ENCODE data around the gene NXPE1. TPM values are rescaled to one million over a fixed set of nuclear protein-coding genes. Genes with fewer than 3 reads are reported as not detected.

NXPE1 gene
- total RNA-seq, 4 donors from 2014 or later = not detected

- ATAC-seq = no peak
- no peaks in the 10 kb centered on the region for H3K4me1 ChIP-seq
- H3K4me3 ChIP-seq = no peak overlapping the region
- H3K9me3 ChIP-seq = no peaks in the 10 kb centered on the region
- 67% methylated on average over 1 of the region's 1 CpG; no CpG with 5 or more reads in 1 of the 2 donors for WGBS, 2 donors (ENCODE audit: low coverage in 1 of 2)
- H3K36me3 ChIP-seq = no peaks in the 10 kb centered on the region
- H3K27me3 ChIP-seq = no peaks in the 10 kb centered on the region
- H3K27ac ChIP-seq = no peak overlapping the region
- no peak for TF ChIP-seq EP300 (IDR thresholded peaks at IDR 0.05)
- no peak for TF ChIP-seq POLR2A (IDR thresholded peaks at IDR 0.05)
- no peak for TF ChIP-seq POLR2AphosphoS5 (IDR thresholded peaks at IDR 0.05)
Observed at GRCh38 chr11:114598461-114598860, 38.8 kb upstream of the NXPE1 start.

GRCh38 chr11:114596175-114596919, 36.7 kb upstream of the NXPE1 start:
- WGBS, 2 donors (ENCODE audit: low coverage in 1 of 2) = 42 to 67% methylated on average over 1 of the region's 1 CpG
- TF ChIP-seq POLR2AphosphoS5 (IDR thresholded peaks at IDR 0.05) = no peak

GRCh38 chr11:114595571-114595970, 35.9 kb upstream of the NXPE1 start, which contains the start of gene NXPE4:
TSS of gene NXPE4 (minus strand) at chr11:114595786. CDS start at chr11:114594759, 1,027 bp downstream.
- WGBS, 2 donors (ENCODE audit: low coverage in 1 of 2) = 20 to 71% methylated on average over 1 of the region's 2 CpGs
- Histone ChIP-seq H3K36me3 (no peaks in the 10 kb centered on the region), H3K4me1 (no peaks in the 10 kb centered on the region), H3K27me3 (no peaks in the 10 kb centered on the region), H3K4me3 (no peak within 1 kb of the TSS), H3K9me3 (no peaks in the 10 kb centered on the region), H3K27ac (no peak within 1 kb of the TSS)
- TF ChIP-seq CTCF (IDR thresholded peaks at IDR 0.05) = no peak
- TF ChIP-seq POLR2A (IDR thresholded peaks at IDR 0.05) = no peak
- no peak for TF ChIP-seq EP300 (IDR thresholded peaks at IDR 0.05)
- no peak for TF ChIP-seq POLR2AphosphoS5 (IDR thresholded peaks at IDR 0.05)
- no peak for ATAC-seq

More at GRCh38 chr11:114596175-114596919, 36.7 kb upstream of the NXPE1 start:
- Histone ChIP-seq H3K9me3 (no peaks in the 10 kb centered on the region), H3K27me3 (no peaks in the 10 kb centered on the region), H3K4me1 (no peaks in the 10 kb centered on the region), H3K4me3 (no peak overlapping the region), H3K27ac (no peak overlapping the region), H3K36me3 (no peaks in the 10 kb centered on the region)
- ATAC-seq = no peak

- Histone ChIP-seq H3K36me3 (no peaks in the 10 kb centered on the region), H3K4me3 (no peak overlapping the region), H3K9me3 (peaks cover 0 to 2% (median 0%) of the 10 kb centered on the region in 3 donors), H3K4me1 (no peaks in the 10 kb centered on the region), H3K27ac (no peak overlapping the region), H3K27me3 (no peaks in the 10 kb centered on the region)
- no peak for ATAC-seq
- TF ChIP-seq CTCF (IDR thresholded peaks at IDR 0.05) = no peak
- TF ChIP-seq POLR2A (IDR thresholded peaks at IDR 0.05) = no peak
- TF ChIP-seq POLR2AphosphoS5 (IDR thresholded peaks at IDR 0.05) = no peak
- no peak for TF ChIP-seq EP300 (IDR thresholded peaks at IDR 0.05)
- WGBS, 2 donors (ENCODE audit: low coverage in 1 of 2) = 66% methylated on average over 3 of the region's 3 CpGs
Observed at GRCh38 chr11:114594703-114595102, 35.0 kb upstream of the NXPE1 start.

GRCh38 chr11:114587398-114587953, 27.8 kb upstream of the NXPE1 start:
- no peak for ATAC-seq
- H3K4me3 ChIP-seq = no peak overlapping the region
- H3K27ac ChIP-seq = no peak overlapping the region
- H3K36me3 ChIP-seq = no peaks in the 10 kb centered on the region
- no peaks in the 10 kb centered on the region for H3K27me3 ChIP-seq
- H3K4me1 ChIP-seq = no peaks in the 10 kb centered on the region
- WGBS, 2 donors (ENCODE audit: low coverage in 1 of 2) = 75 to 97% methylated on average over 3 of the region's 3 CpGs
- H3K9me3 ChIP-seq = peaks cover 0 to 64% (median 3%) of the 10 kb centered on the region in 3 donors
- TF ChIP-seq POLR2A (IDR thresholded peaks at IDR 0.05) = no peak
- no peak for TF ChIP-seq POLR2AphosphoS5 (IDR thresholded peaks at IDR 0.05)
- TF ChIP-seq CTCF (IDR thresholded peaks at IDR 0.05) = no peak
- no peak for TF ChIP-seq EP300 (IDR thresholded peaks at IDR 0.05)

GRCh38 chr11:114586797-114587196, 27.1 kb upstream of the NXPE1 start:
- Histone ChIP-seq H3K9me3 (peaks cover 0 to 64% (median 3%) of the 10 kb centered on the region in 3 donors), H3K27me3 (no peaks in the 10 kb centered on the region), H3K4me3 (no peak overlapping the region), H3K36me3 (no peaks in the 10 kb centered on the region), H3K27ac (no peak overlapping the region), H3K4me1 (no peaks in the 10 kb centered on the region)
- no peak for ATAC-seq
- TF ChIP-seq POLR2AphosphoS5 (IDR thresholded peaks at IDR 0.05) = no peak
- no peak for TF ChIP-seq POLR2A (IDR thresholded peaks at IDR 0.05)
- no peak for TF ChIP-seq CTCF (IDR thresholded peaks at IDR 0.05)
- TF ChIP-seq EP300 (IDR thresholded peaks at IDR 0.05) = no peak
- WGBS, 2 donors (ENCODE audit: low coverage in 1 of 2) = 90 to 97% methylated on average over 4 to 5 of the region's 5 CpGs
